Prostate gland (tissue), 2 donors: ENCODE results near the gene CACNA1H.

Experiments
- CTCF ChIP-seq, 4 experiments: fragments of 200-600 bp in 2 of 4; fragments of 450-650 bp in 2 of 4; sonication (generic) in 2 of 4; IDR thresholded peaks; 1 replicate in 3 of 4; 2 replicates in 1 of 4; pipeline ENCODE4 v1.5.1; 2016 to 2019; ENCODE audit warnings: antibody characterized with exemption in 4 of 4, mild to moderate bottlenecking in 2 of 4, moderate library complexity in 2 of 4
- POLR2A ChIP-seq: fragments of 450-650 bp; IDR thresholded peaks from one replicate; pipeline ENCODE4 v1.6.1; 2016; ENCODE audit warnings: antibody characterized with exemption, mild to moderate bottlenecking

GRCh38 chr16:1162701-1163566 is 10.0 kb downstream of the CACNA1H start:
- no peak for TF ChIP-seq POLR2A
- no peak for TF ChIP-seq CTCF (IDR thresholded peaks at IDR 0.05)
